22Rv1 (cell line): Measurements from ENCODE around the gene XRCC3.

Experiments used
- H3K27ac ChIP-seq: fragments of 450-650 bp; 2 replicates; pipeline ENCODE4 v1.5.1; 2017
- CTCF ChIP-seq: fragments of 450-650 bp; IDR thresholded peaks from 2 replicates; pipeline ENCODE4 v1.5.1; 2017; ENCODE audit warnings: mild to moderate bottlenecking
- ZFX ChIP-seq: fragments of 450-650 bp; IDR thresholded peaks from 2 replicates; pipeline ENCODE4 v1.6.1; 2017; ENCODE audit warnings: antibody characterized with exemption, borderline replicate concordance

XRCC3 gene

GRCh38 chr14:103650213-103650612 is 65.0 kb downstream of the XRCC3 start:
- TF ChIP-seq ZFX, result no peak
- TF ChIP-seq CTCF, result no peak
- H3K27ac ChIP-seq, result no peak overlapping the region

- TF ChIP-seq CTCF (no peak), ZFX (no peak)
- no peak overlapping the region for H3K27ac ChIP-seq
These were observed 66.2 kb downstream of the XRCC3 start for GRCh38 chr14:103649001-103649400.
